ENCODE results near the gene SAPCD2.
A peak's percentile ranks its signal among the peaks of the same experiment; 100 is the strongest.
"Not testable (repeated sequence)": the region's sequence is repeated elsewhere in the genome, so short reads cannot be mapped to it uniquely, and the experiment has no call there.

SAPCD2 gene

DNA sequence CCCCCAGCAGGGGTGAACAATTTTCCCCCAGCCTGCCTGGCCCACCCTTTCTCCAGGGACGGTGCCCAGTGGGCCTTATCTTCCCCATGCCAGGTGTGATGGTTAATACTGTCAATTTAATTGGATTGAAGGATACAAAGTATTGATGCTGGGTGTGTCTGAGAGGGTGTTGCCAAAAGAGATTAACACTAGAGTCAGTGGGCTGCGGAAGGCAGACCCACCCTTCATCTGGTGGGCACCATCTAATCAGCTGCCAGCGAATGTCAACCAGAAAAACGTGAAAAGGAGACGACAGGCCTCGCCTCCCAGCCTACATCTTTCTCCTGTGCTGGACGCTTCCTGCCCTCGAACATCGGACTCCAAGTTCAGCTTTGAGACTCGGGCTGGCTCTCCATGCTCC lies 32.9 kb downstream of the SAPCD2 start:
- DNase-seq (ENCODE audit: low read depth), result no peak

DNA sequence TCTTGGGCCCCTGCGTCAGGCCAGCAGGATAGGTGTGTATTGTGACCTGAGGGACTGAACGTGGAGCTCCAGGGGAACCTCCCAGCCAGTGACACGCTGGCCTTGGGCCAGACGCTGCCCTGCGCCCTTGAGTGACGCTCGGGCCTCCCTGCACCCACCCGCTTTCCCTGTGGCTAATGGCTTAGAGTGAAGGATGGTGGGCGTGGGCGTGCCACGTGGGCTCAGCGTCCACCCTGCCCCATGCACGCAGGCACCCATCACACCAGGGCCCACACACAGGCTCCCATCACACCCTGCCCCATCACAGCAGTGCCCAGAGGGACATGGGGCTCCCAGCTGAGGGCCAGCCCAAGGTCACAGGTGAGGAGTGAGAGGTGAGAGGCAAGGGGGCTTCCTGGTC lies 33.3 kb downstream of the SAPCD2 start:
- no peak overlapping the region for H3K4me3 ChIP-seq (ENCODE audit: low read depth, low read length)
- no peak for DNase-seq (ENCODE audit: low read depth)

More for the DNA sequence above, 32.9 kb downstream of the SAPCD2 start:
- no peak overlapping the region for H3K4me3 ChIP-seq (ENCODE audit: low read depth, low read length)

DNA sequence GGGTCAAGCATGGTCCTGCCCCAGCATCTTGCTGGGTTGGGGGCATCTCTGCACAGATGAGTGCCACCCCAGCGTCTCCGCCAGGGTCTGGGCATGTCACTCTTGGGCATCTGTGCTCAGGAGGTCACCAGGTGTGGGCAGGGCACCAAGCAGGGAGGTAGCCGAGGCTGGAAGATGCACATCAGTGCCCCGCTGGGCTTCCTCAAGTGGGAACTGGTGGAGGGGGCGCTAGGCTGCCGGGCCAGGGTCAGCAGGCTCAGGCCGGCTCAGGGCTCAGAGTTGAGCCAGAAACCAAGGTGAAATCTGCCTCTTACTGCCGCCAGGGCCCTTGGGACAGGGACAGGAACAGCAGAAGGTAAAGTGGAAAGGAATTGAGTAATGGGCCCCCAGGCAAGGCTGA lies 34.4 kb downstream of the SAPCD2 start:
- no peak overlapping the region for H3K4me3 ChIP-seq (ENCODE audit: low read depth, low read length)
- no peak for DNase-seq (ENCODE audit: low read depth)

DNA sequence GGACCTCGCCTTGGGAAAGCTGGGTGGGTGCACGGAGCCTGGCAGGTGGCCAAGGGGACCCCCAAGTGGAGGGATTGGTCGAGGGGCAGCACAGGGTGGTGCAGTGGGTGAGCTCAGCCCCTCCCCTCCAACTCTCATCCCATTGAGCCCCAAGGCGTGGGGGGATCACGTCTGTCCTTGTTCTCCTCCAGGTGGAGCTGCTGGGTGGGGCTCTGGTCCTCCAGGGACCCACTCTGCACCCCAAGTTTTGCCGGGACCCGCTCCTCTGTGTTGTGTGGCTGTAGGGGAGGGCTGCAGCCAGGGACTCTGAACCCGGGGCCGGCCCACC lies 34.9 kb downstream of the SAPCD2 start:
- DNase-seq (ENCODE audit: low read depth), result no peak
- no peak overlapping the region for H3K4me3 ChIP-seq (ENCODE audit: low read depth, low read length)

DNA sequence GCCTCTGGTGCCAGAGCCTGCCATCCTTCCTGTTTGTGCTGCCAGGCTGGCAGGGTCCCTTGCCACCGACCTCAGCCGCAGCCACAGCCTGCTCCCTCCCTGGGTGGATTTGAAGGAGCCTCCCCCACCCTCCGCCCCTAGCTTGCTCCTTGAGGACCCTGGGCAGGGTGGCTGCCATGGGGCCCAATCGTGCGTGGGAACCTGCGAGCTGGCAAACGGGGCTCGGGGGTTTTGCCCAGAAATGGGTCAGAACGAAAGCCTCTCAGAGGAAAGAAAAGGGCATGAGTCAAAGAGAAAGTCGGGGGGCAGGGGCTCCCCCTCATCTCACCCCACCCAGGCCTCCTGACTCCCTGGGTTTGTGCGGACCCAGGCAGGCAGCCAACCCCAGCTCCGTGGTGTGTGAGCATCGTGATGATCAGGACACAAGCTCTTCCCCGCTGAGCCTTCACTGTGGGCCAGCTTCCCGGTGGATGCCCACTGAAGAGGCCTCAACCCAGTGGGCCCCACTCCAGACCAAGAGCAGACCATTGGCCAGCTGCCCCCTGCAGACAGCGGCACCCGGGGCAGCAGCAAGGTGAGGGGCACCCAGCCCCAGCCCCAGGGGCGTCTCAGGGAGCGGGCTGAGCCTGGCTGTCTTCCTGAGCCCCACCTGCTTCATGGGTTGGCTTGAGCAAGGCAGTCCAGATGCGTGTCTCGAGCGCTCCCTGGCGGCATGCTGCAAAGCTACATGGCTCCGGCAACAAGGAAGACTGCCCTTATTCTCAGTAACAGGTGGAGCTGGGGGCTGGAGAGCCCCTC lies 35.4 kb downstream of the SAPCD2 start:
- H3K4me3 ChIP-seq (ENCODE audit: low read depth, low read length), result no peak overlapping the region
- peak; percentile 39 for DNase-seq (ENCODE audit: low read depth)

DNA sequence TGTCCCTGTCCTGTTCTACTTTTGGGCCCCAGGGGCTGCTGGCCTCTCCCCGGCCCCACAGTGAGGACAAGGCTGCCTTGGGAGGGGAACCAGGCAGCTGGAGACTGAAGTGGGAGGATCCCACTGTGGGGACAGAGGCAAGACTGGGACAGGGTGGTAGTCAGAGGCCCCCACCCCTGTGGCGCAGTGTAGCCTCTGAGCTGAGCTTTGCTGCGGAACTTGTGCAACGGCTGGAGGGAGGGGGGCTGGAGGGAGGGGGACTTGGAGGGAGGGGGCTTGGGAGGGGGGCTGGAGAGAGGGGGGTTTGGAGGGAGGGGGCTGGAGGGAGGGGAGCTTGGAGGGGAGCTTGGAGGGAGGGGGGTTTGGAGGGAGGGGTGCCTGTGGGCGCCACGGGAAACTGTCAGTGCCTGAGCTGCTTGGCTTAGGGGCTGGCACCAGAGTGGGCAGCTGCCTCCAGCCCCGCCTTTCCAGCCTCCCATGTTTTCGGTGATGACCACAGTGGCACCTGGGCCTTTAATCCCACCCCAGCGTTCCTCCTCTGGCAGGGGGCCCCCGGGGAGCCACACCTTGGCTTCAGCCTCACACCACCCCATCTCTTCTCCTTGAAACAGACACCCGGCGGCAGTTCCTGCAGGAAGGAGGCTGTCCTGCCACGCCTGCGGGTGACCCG lies 36.2 kb downstream of the SAPCD2 start:
- no peak for DNase-seq (ENCODE audit: low read depth)

DNA sequence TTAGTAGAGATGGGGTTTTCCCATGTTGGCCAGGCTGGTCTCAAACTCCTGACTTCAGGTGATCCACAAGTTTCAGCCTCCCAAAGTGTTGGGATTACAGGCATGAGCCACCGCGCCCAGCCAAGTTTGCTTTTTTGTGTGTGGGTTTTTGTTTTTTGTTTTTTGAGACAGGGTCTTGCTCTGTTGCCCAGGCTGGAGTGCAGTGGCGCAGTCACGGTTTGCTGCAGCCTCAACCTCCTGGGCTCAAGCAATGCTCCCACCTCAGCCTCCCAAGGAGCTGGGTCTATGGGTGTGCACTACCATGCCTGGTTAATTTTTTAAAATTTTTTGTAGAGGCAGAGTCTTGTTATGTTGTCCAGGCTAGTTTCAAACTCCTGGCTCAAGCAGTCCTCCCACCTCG lies 36.9 kb downstream of the SAPCD2 start:
- not testable (repeated sequence) for DNase-seq (ENCODE audit: low read depth)

More for the DNA sequence above, 36.2 kb downstream of the SAPCD2 start:
- H3K4me3 ChIP-seq (ENCODE audit: low read depth, low read length), result no peak overlapping the region

DNA sequence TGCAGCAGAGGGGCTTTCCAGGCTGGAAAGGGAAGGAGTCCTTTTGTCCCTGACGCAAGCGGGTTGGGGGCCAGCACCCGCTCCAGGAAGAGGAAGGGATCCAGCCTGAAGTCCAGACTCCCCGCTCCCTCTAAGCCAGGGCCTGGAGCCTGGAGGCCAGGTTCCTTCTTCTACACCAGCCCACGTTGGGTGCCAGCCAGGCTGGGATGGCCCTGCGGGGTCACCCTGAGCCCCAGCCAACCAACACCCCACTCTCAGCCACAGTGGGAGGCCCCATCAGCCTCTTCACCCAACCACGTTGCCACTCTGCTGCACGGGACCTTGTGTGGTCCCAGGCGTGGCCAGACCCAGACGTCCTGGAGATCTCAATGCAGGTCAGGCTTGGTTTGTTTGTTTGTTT lies 37.5 kb downstream of the SAPCD2 start:
- no peak for DNase-seq (ENCODE audit: low read depth)
- no peak overlapping the region for H3K4me3 ChIP-seq (ENCODE audit: low read depth, low read length)

More for the DNA sequence above, 36.9 kb downstream of the SAPCD2 start:
- not testable (repeated sequence) for H3K4me3 ChIP-seq (ENCODE audit: low read depth, low read length)

DNA sequence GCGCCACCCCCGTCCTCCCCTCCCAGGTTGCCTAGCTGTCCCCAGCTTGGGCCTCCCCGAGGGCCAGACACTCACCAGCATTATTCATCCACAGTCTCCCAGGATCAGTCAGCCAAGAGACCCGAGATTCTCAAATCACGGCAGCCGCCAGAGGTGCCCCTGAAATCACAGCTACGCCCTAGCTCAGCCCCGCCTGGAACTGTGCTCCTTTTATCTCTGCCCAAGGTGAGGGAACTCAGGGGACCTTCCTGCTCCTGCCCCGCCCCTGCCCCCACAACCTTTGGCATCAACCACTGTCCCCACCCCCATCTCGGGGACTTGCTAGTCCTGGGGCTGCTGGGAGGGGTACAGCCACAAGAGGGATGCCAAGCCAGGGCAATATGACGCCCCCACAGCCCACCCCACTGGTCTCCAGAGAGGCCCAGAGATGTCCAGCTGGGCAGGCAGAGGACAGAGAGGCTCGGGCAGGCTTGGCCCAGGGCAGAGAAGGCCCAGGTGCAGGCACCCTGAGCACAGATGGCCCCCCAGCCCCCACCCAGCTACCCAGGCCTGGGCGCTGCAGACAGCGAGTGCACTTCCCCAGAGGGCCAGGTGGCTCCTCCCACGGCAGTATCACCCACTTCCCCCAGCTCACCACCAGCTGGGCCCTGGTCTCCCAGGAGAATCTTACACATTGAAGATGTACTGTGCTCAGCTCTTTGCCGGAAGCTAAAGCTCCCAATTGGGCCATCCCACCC lies 38.3 kb downstream of the SAPCD2 start, which contains the start of gene FUT7:
TSS of gene FUT7 (minus strand) at position 185 of the 737 bp plus-strand sequence. CDS start at position 88, 97 bp downstream.
- H3K4me3 ChIP-seq (ENCODE audit: low read depth, low read length), result no peak within 1 kb of the TSS
- DNase-seq (ENCODE audit: low read depth), result no peak

DNA sequence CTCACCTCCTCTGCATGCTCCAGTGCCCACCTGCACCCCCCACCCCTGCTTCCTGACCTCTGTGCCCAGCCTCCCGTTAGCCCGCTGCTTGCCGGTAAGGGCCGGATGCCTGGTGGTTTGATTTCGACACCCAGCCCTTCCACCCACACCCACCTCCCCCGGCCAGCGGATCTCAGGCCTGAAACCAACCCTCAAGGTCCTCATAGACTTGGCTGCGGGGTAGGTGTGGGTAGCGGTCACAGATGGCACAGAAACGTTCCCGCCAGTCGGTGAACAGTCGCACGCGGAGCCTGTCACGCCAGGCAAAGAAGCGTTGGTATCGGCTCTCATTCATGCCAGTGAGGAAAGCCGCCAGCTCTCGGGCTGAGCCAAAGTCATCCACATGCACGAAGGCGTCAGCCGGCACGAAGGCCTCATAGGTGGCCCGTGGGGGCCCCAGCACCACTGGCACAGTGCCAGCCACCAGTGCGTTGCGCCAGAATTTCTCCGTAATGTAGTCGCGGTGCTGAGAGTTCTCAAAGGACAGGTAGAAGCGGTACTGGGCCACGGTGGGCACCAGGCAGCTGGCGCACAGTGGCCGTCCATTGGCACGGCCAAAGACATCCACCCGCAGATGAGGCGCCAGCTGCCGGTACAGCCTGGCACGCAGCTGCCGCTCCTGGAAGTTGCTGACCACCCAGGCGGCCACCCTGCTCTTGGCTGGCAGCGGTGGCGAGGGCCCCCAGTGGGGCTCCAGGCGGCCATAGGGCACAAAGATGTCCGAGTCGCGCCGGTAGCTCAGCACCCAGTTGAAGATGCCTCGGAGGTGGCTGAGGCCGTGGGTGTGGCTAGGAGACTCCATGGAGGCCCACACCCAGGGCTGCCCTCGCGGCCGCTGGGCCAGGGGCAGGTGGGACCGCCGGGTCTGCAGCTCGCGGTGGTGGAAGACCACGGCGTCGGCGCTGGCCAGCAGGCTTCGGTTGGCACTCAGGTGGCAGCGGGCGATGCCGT lies 39.5 kb downstream of the SAPCD2 start:
- H3K4me3 ChIP-seq (ENCODE audit: low read depth, low read length), result no peak overlapping the region
- no peak for DNase-seq (ENCODE audit: low read depth)

DNA sequence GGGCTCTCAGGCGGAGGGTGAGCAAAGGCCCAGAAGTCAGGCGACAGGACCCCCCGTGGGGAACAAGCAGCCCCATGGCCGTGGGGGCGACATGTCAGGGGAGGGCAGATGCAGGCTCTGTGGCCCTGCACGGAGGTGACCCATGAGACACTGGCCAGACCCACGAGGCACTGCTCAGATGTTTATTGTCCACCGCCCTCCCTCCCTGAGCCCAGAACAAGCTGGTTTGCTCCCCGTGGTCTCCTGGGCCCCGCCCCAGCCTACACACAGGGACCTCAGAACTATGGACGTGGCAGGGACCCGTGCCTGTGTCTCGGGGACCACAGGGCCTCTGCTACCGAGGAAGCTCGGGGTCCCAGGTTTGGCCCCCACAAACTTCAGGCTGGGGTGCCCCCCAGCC lies 40.4 kb downstream of the SAPCD2 start:
- no peak overlapping the region for H3K4me3 ChIP-seq (ENCODE audit: low read depth, low read length)
- no peak for DNase-seq (ENCODE audit: low read depth)

DNA sequence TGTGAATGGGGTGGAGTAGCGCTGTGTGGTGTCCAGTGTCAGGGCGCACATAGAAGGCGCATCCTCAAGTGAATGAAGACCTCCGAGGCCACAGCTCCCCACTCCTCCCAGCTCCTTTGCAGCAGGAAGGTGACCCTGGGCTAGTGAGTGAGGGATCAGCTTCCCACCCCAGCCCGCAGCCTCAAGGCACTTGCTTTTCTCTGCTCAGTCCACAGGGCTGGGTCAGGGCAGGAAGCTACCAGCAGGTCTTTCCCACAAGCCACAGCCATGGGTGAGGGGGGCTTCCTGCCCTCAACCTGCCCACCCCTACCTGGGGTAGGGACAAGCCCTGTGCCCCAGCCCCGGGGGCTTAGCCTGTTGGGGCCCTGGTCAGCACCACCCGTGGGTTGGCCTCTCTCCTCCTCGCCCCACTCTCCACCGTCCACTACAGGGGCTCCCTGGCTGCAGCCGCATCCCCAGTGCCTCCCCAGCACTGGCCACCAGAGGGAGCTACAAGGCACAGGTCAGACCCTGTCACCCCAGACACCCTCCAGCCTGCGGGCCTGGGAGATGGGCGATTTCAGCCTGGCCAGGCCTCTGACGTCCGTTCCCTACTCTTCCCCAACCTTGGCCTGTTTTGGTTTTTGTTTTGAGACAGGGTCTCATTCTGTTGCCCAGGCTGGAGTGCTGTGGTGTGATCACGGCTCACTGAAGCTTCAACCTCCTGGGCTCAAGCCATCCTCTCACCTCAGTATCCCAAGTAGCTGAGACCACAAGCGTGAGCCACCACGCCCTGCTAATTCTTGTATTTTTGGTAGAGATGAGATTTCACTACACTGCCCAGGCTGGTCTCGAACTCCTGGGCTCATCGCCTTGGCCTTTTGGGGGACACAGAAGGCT lies 41.1 kb downstream of the SAPCD2 start:
- DNase-seq (ENCODE audit: low read depth), result no peak
- peak overlapping the region; percentile 62 for H3K4me3 ChIP-seq (ENCODE audit: low read depth, low read length)

DNA sequence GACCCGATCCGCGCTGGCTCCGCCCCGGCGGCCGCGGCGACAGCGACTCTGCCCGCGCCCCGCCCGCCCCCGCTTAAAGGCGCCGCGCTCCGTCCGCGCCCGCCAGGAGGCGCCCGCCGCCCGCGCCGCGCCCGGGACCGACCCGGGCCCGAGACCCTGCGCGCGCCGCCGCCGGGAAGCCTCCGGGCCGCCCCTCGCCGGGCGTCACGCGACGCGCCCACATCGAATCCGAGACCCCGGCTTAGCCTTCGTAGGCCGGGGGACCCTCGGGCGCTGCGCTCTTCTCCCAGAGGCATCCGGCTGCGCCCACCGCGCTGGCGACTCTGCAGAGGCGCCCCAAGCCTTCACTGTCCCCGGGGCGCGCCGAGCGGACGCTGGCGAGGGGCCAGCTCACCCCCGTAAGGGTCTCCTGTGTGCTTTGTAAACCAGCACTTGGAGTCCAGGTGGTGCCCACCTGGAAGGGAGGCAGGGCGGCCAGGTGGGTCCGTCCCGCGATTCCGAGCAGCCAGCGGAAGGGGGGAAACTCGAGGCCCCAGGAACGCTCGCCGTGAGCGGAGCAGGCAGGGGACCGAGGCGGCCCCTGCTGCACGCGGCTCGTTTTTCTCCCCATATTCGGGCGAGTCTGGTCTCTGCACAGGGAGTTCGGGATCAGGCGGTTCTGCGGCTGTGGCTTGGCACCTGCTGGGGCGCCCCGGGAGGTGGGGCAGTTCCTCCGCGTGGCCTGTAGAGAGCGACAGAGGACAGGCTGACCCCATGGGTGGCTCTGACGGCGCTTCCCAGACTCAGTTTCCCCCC lies 41.9 kb downstream of the SAPCD2 start:
- DNase-seq (ENCODE audit: low read depth), result no peak
- H3K4me3 ChIP-seq (ENCODE audit: low read depth, low read length), result peak overlapping the region; percentile 62

DNA sequence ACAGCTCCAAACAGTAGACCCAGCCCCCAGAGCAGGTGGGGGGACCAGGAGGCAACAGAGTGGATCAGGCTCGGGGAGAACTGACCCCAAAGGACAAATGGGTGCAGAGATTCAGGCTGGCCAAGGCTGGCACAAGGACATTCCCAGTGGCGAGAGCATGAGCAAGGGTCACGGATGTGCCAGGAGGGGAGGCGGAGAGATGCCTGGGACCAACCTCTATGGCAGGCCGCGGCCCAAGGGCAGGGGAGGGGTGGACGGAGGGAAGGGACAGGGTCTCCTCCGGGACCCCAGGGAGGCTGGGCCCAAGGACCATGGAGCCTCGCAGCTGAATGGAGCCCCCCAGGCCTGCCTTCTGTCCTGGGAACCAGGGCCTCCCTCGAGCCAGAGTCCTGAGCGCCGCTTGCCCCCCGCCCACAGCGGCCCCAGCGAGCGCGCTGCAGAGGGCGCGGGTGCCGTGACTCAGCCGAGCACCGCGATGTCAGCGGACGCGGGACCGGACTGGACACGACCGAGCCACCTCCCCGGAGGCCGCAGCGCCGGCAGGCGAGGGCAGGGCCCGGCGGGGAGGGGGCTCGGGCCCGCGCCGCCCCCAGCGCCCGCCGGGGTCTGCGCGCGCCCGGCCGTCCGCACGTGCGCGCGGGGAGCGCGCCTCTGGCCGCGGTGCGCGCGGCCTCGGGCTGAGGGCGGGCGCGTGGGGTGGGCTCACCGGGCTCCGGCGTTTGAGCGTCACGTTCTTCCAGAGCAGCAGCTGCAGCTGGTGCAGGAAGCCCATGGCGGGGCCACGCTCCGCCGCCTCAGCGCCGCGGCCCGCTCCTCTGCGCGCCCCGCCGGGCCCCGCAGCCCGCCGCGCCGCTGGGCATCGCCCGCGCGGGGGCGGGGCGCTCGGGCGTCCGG lies 42.7 kb downstream of the SAPCD2 start, which contains the start of gene ABCA2:
TSS of gene ABCA2 (minus strand) at position 869 of the 894 bp plus-strand sequence. CDS start at position 772, 97 bp downstream.
- DNase-seq (ENCODE audit: low read depth), result no peak

DNA sequence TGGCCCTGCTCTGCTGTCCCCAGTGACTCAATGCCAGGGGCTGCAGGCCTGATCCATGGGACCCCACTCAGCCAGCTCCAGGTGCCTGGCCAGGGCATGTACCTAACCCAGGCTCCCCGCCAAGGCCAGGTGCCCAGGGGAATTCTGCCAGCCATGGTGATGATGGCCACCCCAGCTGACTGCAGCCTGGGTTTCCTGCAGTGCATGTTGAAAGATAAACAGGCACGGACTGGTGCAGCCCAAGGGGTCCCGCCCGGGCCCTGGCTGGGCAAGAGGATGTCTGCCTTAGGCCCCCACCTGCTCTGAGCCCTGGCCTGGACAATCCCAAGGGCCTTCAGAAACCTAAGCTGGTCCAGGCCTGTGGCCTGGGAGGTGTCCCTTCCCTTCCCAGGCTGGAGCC lies 43.5 kb downstream of the SAPCD2 start:
- H3K4me3 ChIP-seq (ENCODE audit: low read depth, low read length), result peak overlapping the region; percentile 60
- no peak for DNase-seq (ENCODE audit: low read depth)

More for the DNA sequence above, 42.7 kb downstream of the SAPCD2 start, which contains the start of gene ABCA2:
- H3K4me3 ChIP-seq (ENCODE audit: low read depth, low read length), result peak within 1 kb of the TSS; percentile 62

DNA sequence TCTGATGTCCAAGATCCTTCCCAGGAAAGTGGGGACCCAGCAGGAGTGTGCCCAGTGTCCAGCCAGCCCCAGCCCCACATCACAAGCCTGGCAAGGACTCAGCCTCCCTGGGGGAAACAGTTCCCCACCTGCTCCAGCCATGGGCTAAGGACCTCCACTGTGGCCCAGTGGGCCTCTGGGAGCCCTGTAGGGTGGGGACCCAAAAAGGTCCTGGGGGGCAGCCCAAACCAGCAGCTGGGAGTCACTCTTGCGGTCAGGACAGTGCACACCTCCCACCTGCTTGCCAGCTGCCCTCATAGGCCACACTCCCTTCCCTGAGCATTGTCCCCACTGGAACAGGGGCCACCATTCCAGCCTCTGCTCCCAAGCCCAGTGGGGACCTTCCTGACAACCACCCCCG lies 44.0 kb downstream of the SAPCD2 start:
- H3K4me3 ChIP-seq (ENCODE audit: low read depth, low read length), result no peak overlapping the region
- no peak for DNase-seq (ENCODE audit: low read depth)

Measured in skeletal muscle cell (primary cell).